Panc1 (cell line): ENCODE data around the gene FBXL4.

Source experiments
- CTCF ChIP-seq: fragments of 450-650 bp; IDR thresholded peaks from 2 replicates; pipeline ENCODE4 v1.5.1; 2017; ENCODE audit warnings: mild to moderate bottlenecking
- POLR2AphosphoS5 ChIP-seq: IDR thresholded peaks from 2 replicates; pipeline ENCODE4 v1.6.1; 2012; ENCODE audit warnings: mild to moderate bottlenecking, low read depth, low read length, moderate library complexity
- REST ChIP-seq, 2 experiments: IDR thresholded peaks; 2 replicates each; pipeline ENCODE4 v1.6.1; 2011 to 2012; ENCODE audit warnings: low read depth in 2 of 2, control low read depth in 1 of 2, low read length in 1 of 2, mild to moderate bottlenecking in 1 of 2, moderate library complexity in 1 of 2; ENCODE audit not compliant: insufficient read depth in 1 of 2
- SIN3A ChIP-seq: IDR thresholded peaks from 2 replicates; pipeline ENCODE4 v1.6.1; 2012; ENCODE audit warnings: low read depth, mild to moderate bottlenecking, low read length, moderate library complexity, borderline replicate concordance; ENCODE audit not compliant: insufficient read depth
- TCF7L2 ChIP-seq: IDR thresholded peaks from 2 replicates; pipeline ENCODE4 v1.6.1; 2011; ENCODE audit warnings: mild to moderate bottlenecking, low read depth, low read length, inconsistent platforms

- TF ChIP-seq POLR2AphosphoS5: no peak
- TF ChIP-seq CTCF: no peak
- no peak for TF ChIP-seq SIN3A
- no peak for TF ChIP-seq TCF7L2
- TF ChIP-seq REST (IDR thresholded peaks at IDR 0.05; ENCODE audit: insufficient read depth in 1 of 2, low read depth in 2 of 2, low read length in 1 of 2): no peak
These were observed 113.4 kb downstream of the FBXL4 start, which contains the start of gene POU3F2 for GRCh38 chr6:98834060-98835031.
